ENCODE data around the gene TPRG1L. TPM values are rescaled to one million over a fixed set of nuclear protein-coding genes. Genes with fewer than 3 reads are reported as not detected.

The TPRG1L gene
- total and polyA plus RNA-seq, 4 donors, result 24.1 to 46.6 (median 32.9) TPM

- TF ChIP-seq, protein P1, sequence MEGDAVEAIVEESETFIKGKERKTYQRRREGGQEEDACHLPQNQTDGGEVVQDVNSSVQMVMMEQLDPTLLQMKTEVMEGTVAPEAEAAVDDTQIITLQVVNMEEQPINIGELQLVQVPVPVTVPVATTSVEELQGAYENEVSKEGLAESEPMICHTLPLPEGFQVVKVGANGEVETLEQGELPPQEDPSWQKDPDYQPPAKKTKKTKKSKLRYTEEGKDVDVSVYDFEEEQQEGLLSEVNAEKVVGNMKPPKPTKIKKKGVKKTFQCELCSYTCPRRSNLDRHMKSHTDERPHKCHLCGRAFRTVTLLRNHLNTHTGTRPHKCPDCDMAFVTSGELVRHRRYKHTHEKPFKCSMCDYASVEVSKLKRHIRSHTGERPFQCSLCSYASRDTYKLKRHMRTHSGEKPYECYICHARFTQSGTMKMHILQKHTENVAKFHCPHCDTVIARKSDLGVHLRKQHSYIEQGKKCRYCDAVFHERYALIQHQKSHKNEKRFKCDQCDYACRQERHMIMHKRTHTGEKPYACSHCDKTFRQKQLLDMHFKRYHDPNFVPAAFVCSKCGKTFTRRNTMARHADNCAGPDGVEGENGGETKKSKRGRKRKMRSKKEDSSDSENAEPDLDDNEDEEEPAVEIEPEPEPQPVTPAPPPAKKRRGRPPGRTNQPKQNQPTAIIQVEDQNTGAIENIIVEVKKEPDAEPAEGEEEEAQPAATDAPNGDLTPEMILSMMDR (IDR thresholded peaks at IDR 0.05; ENCODE audit: control extremely low read depth, extremely low read depth), result no peak
- H3K4me3 ChIP-seq, result no peak overlapping the region
- no peak overlapping the region for H3K9ac ChIP-seq (ENCODE audit: insufficient read depth in 1 of 2, low read length in 2 of 2)
- WGBS, 2 donors, result 91 to 95% methylated on average over 17 of the region's 17 CpGs
- H3K36me3 ChIP-seq (ENCODE audit: control insufficient read depth in 4 of 4, insufficient read depth in 4 of 4, low read length in 4 of 4), result peaks cover 8 to 84% (median 29%) of the 10 kb centered on the region in 4 donors
- peaks cover 0 to 2% (median 0%) of the 10 kb centered on the region in 5 donors for H3K4me1 ChIP-seq (ENCODE audit: control insufficient read depth in 5 of 5, insufficient read depth in 5 of 5, low read length in 5 of 5)
- H3K9me3 ChIP-seq (ENCODE audit: control insufficient read depth in 4 of 4, insufficient read depth in 3 of 4, low read length in 3 of 4), result no peaks in the 10 kb centered on the region
- H3K27me3 ChIP-seq (ENCODE audit: control insufficient read depth in 3 of 3, insufficient read depth in 3 of 3, low read length in 2 of 3), result no peaks in the 10 kb centered on the region
- ATAC-seq (ENCODE audit: insufficient read depth, low FRiP score) (no peak), DNase-seq (no peak)
- no peak overlapping the region for H3K27ac ChIP-seq (ENCODE audit: low read depth in 1 of 2, low read length in 1 of 2)
These were observed 7.5 kb downstream of the TPRG1L start for GRCh38 chr1:3632298-3632697.

DNA sequence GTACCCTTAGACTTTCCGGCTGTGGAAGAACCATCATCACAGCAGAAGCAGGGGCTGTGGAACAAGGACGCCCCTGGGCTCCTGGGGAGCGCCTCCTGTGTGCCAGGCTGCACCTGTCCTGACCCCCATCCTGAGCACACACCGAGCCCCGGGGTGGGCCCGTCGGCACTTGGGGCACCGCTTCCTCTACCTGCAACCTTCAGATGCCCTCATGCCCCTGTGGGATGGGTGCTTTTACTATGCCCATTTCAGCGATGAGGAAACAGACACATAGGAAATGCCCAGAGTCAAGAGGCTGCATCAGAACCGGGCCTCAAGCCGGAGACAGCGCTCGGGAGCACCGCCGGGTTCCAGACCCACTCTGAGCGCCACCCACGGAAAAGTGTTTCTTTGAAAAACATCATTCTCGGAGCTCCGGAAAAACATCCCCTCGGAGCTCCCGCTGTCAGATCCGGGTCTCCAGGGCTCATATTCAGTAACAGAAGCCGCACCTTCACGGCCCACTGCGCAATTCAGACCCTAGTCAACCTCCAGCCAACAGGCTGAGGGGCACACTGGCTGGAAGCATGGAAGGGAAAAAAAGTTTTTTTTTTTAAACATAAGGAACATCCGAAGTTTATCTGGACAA lies 8.0 kb downstream of the TPRG1L start:
- Histone ChIP-seq H3K4me3 (no peak overlapping the region), H3K36me3 (ENCODE audit: control insufficient read depth in 4 of 4, insufficient read depth in 4 of 4, low read length in 4 of 4) (peaks cover 6 to 80% (median 26%) of the 10 kb centered on the region in 4 donors), H3K9ac (ENCODE audit: insufficient read depth in 1 of 2, low read length in 2 of 2) (no peak overlapping the region), H3K4me1 (ENCODE audit: control insufficient read depth in 5 of 5, insufficient read depth in 5 of 5, low read length in 5 of 5) (peaks cover 0 to 2% (median 0%) of the 10 kb centered on the region in 5 donors), H3K9me3 (ENCODE audit: control insufficient read depth in 4 of 4, insufficient read depth in 3 of 4, low read length in 3 of 4) (no peaks in the 10 kb centered on the region), H3K27ac (ENCODE audit: low read depth in 1 of 2, low read length in 1 of 2) (no peak overlapping the region), H3K27me3 (ENCODE audit: control insufficient read depth in 3 of 3, insufficient read depth in 3 of 3, low read length in 2 of 3) (no peaks in the 10 kb centered on the region)
- 96% methylated on average over 26 of the region's 26 CpGs for WGBS, 2 donors
- TF ChIP-seq, protein P1 (IDR thresholded peaks at IDR 0.05; ENCODE audit: control extremely low read depth, extremely low read depth), result no peak
- no peak for DNase-seq
- no peak for ATAC-seq (ENCODE audit: insufficient read depth, low FRiP score)

DNA sequence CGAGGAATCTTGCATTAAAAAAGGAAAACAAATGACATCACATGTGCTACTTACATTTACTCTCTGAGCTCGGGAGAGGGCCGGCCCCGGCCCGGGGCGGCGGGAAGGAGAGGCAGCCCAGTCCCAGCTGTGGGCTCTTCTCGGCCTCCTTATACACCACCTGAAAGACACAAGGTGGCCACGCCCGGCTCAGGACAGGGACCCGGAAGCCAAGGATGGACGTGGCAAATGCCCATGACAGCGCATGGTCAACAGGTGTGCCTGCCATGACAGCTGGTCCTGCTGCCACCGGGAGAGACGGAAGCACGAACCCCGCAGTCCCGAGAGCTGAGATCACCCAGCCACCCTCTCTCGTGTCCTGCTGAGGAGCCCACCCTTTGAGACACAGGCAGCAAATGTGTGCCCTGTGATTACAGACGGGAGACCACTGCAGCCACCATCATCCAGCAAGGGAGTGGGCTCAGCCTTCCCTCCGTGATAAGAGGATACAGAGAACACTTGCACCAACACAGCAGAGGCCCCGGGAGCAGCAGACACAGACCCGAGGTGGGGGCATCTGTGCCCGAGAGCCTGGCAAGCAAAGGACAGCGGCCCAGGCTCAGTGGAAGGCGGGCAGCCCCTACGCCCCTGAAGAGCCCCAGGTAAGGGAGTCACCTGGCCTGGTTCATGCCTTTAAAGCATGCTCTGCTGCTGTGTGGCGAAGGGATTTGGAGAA lies 8.7 kb downstream of the TPRG1L start:
- H3K9ac ChIP-seq (ENCODE audit: insufficient read depth in 1 of 2, low read length in 2 of 2), result no peak overlapping the region
- H3K9me3 ChIP-seq (ENCODE audit: control insufficient read depth in 4 of 4, insufficient read depth in 3 of 4, low read length in 3 of 4), result no peaks in the 10 kb centered on the region
- H3K27ac ChIP-seq (ENCODE audit: low read depth in 1 of 2, low read length in 1 of 2), result no peak overlapping the region
- peaks cover 0 to 2% (median 0%) of the 10 kb centered on the region in 5 donors for H3K4me1 ChIP-seq (ENCODE audit: control insufficient read depth in 5 of 5, insufficient read depth in 5 of 5, low read length in 5 of 5)
- no peak for DNase-seq
- 94 to 96% methylated on average over 28 of the region's 28 CpGs for WGBS, 2 donors
- no peak for ATAC-seq (ENCODE audit: insufficient read depth, low FRiP score)
- H3K4me3 ChIP-seq, result no peak overlapping the region
- H3K27me3 ChIP-seq (ENCODE audit: control insufficient read depth in 3 of 3, insufficient read depth in 3 of 3, low read length in 2 of 3), result no peaks in the 10 kb centered on the region
- TF ChIP-seq, protein P1 (IDR thresholded peaks at IDR 0.05; ENCODE audit: control extremely low read depth, extremely low read depth), result no peak
- peaks cover 6 to 81% (median 25%) of the 10 kb centered on the region in 4 donors for H3K36me3 ChIP-seq (ENCODE audit: control insufficient read depth in 4 of 4, insufficient read depth in 4 of 4, low read length in 4 of 4)
